GM23338 (cell line): ENCODE data around the gene SYTL1. TPM values are rescaled to one million over a fixed set of nuclear protein-coding genes. Genes with fewer than 3 reads are reported as not detected.

ENCODE experiments used
- ATAC-seq: fragments of 200-7000 bp; cut with Tn5 transposase; 3 replicates; pipeline ENCODE4 v1.9.1; 2020
- DNase-seq: peaks from one replicate; pipeline ENCODE4 v3.0.0-alpha.2; 2015; ENCODE audit warnings: low spot score
- H2AFZ ChIP-seq: fragments of 200-600 bp; sonication (generic); 2 replicates; pipeline ENCODE4 v1.8.0; 2016; ENCODE audit warnings: antibody characterized with exemption, mild to moderate bottlenecking, moderate library complexity
- H3F3A ChIP-seq: fragments of 200-600 bp; sonication (generic); replicated peaks from 2 replicates; pipeline ENCODE4 v1.8.0; 2017; ENCODE audit warnings: antibody characterized with exemption, mixed run types, low read depth
- H3K27ac ChIP-seq: fragments of 200-600 bp; sonication (generic); 2 replicates; pipeline ENCODE4 v1.6.1; 2016; ENCODE audit warnings: low read depth
- H3K27me3 ChIP-seq: fragments of 200-600 bp; sonication (generic); 2 replicates; pipeline ENCODE4 v1.8.0; 2016; ENCODE audit warnings: mild to moderate bottlenecking, mixed run types, moderate library complexity; ENCODE audit not compliant: insufficient read depth
- H3K36me3 ChIP-seq: fragments of 200-600 bp; sonication (generic); 2 replicates; pipeline ENCODE4 v1.8.0; 2016; ENCODE audit warnings: mild to moderate bottlenecking; ENCODE audit not compliant: insufficient read depth
- H3K4me1 ChIP-seq: fragments of 200-600 bp; sonication (generic); 2 replicates; pipeline ENCODE4 v1.8.0; 2016; ENCODE audit warnings: mild to moderate bottlenecking, moderate library complexity; ENCODE audit not compliant: insufficient read depth
- H3K4me2 ChIP-seq: fragments of 200-600 bp; sonication (generic); 2 replicates; pipeline ENCODE4 v1.7.1; 2017; ENCODE audit warnings: mixed run types
- H3K4me3 ChIP-seq: fragments of 200-600 bp; sonication (generic); 2 replicates; pipeline ENCODE4 v1.6.1; 2016; ENCODE audit warnings: mixed run types
- H3K79me2 ChIP-seq: fragments of 200-600 bp; sonication (generic); replicated peaks from 2 replicates; pipeline ENCODE4 v1.8.0; 2017; ENCODE audit warnings: mild to moderate bottlenecking; ENCODE audit not compliant: insufficient read depth
- H3K9me2 ChIP-seq: fragments of 200-600 bp; sonication (generic); 2 replicates; pipeline ENCODE4 v1.8.0; 2017; ENCODE audit not compliant: insufficient read depth
- H4K20me1 ChIP-seq: fragments of 200-600 bp; sonication (generic); replicated peaks from 2 replicates; pipeline ENCODE4 v1.8.0; 2017; ENCODE audit warnings: mild to moderate bottlenecking; ENCODE audit not compliant: insufficient read depth
- H3K27ac Mint-ChIP-seq: 2 replicates; pipeline ENCODE4 v1.8.0; 2020; ENCODE audit warnings: inconsistent platforms, mild to moderate bottlenecking, moderate library complexity, mixed read lengths
- H3K27me3 Mint-ChIP-seq: 3 replicates; pipeline ENCODE4 v1.8.0; 2022; ENCODE audit warnings: low read depth, mild to moderate bottlenecking, moderate library complexity, mixed read lengths, inconsistent platforms; ENCODE audit not compliant: insufficient read depth, poor library complexity
- H3K36me3 Mint-ChIP-seq: 3 replicates; pipeline ENCODE4 v1.8.0; 2021; ENCODE audit warnings: low read depth, mild to moderate bottlenecking, inconsistent platforms, moderate library complexity, mixed read lengths
- H3K4me1 Mint-ChIP-seq: 3 replicates; pipeline ENCODE4 v1.8.0; 2020; ENCODE audit warnings: mild to moderate bottlenecking, inconsistent platforms, mixed read lengths
- H3K4me3 Mint-ChIP-seq: 3 replicates; pipeline ENCODE4 v1.8.0; 2021; ENCODE audit warnings: moderate library complexity, mild to moderate bottlenecking, inconsistent platforms, mixed read lengths
- H3K9me3 Mint-ChIP-seq: 3 replicates; pipeline ENCODE4 v1.8.0; 2020; ENCODE audit warnings: moderate library complexity, mild to moderate bottlenecking, inconsistent platforms, mixed read lengths
- CTCF ChIP-seq, 2 experiments: fragments of 200-600 bp in 1 of 2; sonication (generic) in 1 of 2; conservative IDR thresholded peaks; 2 replicates each; pipeline versions ENCODE4 v1.5.1 to v1.6.1; 2016 to 2017; ENCODE audit warnings: antibody characterized with exemption in 2 of 2, low read depth in 2 of 2, mild to moderate bottlenecking in 2 of 2, moderate library complexity in 1 of 2
- ETS1 ChIP-seq: IDR thresholded peaks from 2 replicates; pipeline ENCODE4 v1.6.1; 2016; ENCODE audit warnings: antibody characterized with exemption
- EZH2 ChIP-seq: fragments of 200-600 bp; sonication (generic); IDR thresholded peaks from one replicate; pipeline ENCODE4 v1.8.0; 2017; ENCODE audit warnings: antibody characterized with exemption, mild to moderate bottlenecking, low read depth; ENCODE audit not compliant: unreplicated experiment
- EZH2phosphoT487 ChIP-seq: fragments of 200-600 bp; sonication (generic); IDR thresholded peaks from one replicate; pipeline ENCODE4 v1.8.1; 2018; ENCODE audit warnings: antibody characterized with exemption; ENCODE audit not compliant: unreplicated experiment
- JUNB ChIP-seq: IDR thresholded peaks from one replicate; pipeline ENCODE4 v1.6.1; 2016; ENCODE audit warnings: antibody characterized with exemption; ENCODE audit not compliant: unreplicated experiment
- NANOG ChIP-seq: IDR thresholded peaks from 2 replicates; pipeline ENCODE4 v1.6.1; 2016; ENCODE audit warnings: antibody characterized with exemption, borderline replicate concordance
- POLR2AphosphoS5 ChIP-seq: IDR thresholded peaks from 2 replicates; pipeline ENCODE4 v1.6.1; 2016; ENCODE audit warnings: antibody characterized with exemption, low read depth
- STAT1 ChIP-seq: IDR thresholded peaks from one replicate; pipeline ENCODE4 v1.6.1; 2016; ENCODE audit warnings: antibody characterized with exemption; ENCODE audit not compliant: unreplicated experiment
- ZNF331 ChIP-seq: fragments of 250-450 bp; sonication (Bioruptor Pico); IDR thresholded peaks from 2 replicates; pipeline ENCODE4 v1.5.0; 2020; ENCODE audit warnings: low read depth, mild to moderate bottlenecking, moderate library complexity
- polyA plus RNA-seq: library from polyadenylated mRNA; unstranded; fragments of >200 nt; fragmentation: Nextera tagmentation; extraction: Ambion mirVana; gene quantifications from 2 replicates; pipeline ENCODE4 v1.2.1, GENCODE V29; 2016
- total RNA-seq: library from RNA; depleted of rRNA; stranded (reverse); fragments of >200 nt; shearing (Covaris generic); gene quantifications from 2 replicates; pipeline ENCODE4 v1.2.3, GENCODE V29; 2014
- TF ChIP-seq, protein P1 (sequence below): fragments of 250-450 bp; sonication (Bioruptor Pico); IDR thresholded peaks from 2 replicates; pipeline ENCODE4 v1.5.0; 2020; ENCODE audit warnings: mild to moderate bottlenecking, moderate library complexity

Gene SYTL1
- total and polyA plus RNA-seq, 2 experiments from 2014 or later, result 4.9 to 12.3 TPM

DNA sequence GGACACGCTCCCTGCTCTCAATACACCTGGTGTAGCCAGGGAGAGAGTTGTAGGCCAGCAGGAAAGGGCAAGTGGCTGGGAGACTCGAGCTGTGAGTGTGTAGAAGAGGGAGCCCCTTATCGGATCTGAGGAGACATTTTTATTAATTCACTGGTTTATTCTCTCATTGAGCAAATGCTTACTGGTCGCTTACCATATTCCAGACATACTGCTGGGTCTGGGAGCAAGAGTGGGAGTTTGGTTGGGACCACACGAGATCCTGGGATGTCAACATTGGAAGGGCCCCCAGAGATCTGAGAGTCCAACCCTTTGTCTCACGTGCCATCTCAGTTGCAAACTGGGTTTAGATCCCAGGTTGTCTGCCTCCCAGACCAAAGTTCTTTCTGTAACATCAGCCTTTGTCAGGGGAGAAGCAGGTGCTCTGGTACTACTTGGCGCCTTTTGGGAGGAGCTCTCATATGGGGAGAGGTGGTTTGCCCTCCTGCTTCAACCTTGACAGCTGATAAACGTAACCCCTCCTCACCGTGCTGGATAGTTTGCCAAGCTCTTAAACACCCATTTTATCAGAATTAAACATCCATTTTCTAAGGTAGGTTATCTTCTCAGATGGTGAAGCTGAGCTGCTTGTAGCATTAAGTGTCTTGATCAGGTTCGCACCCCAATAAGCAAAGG lies 19.1 kb upstream of the SYTL1 start:
- H3F3A ChIP-seq, result peaks cover 13% of the 10 kb centered on the region; the same call in 1 of the 2 replicates
- H3K27ac ChIP-seq, result peak overlapping the region; percentile 93
- peaks cover 53% of the 10 kb centered on the region for H3K79me2 ChIP-seq
- peaks cover 13% of the 10 kb centered on the region for H4K20me1 ChIP-seq
- DNase-seq (no peak), ATAC-seq (no peak)
- peak overlapping the region; percentile 99 for H3K4me3 Mint-ChIP-seq
- peak overlapping the region; percentile 95 for H3K4me2 ChIP-seq
- H3K27me3 Mint-ChIP-seq, result peaks cover 7% of the 10 kb centered on the region
- no peaks in the 10 kb centered on the region for H3K9me2 ChIP-seq
- H3K4me1 ChIP-seq, result peaks cover 11% of the 10 kb centered on the region; the same call in 1 of the 2 replicates
- H3K9me3 Mint-ChIP-seq, result no peaks in the 10 kb centered on the region
- no peak for TF ChIP-seq STAT1
- no peak for TF ChIP-seq EZH2phosphoT487
- TF ChIP-seq ZNF331, result no peak
- no peak for TF ChIP-seq CTCF (conservative IDR thresholded peaks at IDR 0.05; ENCODE audit: low read depth in 2 of 2)
- no peak for TF ChIP-seq POLR2AphosphoS5
- no peak for TF ChIP-seq EZH2
- TF ChIP-seq ETS1, result no peak
- TF ChIP-seq NANOG, result no peak
- TF ChIP-seq, protein P1, sequence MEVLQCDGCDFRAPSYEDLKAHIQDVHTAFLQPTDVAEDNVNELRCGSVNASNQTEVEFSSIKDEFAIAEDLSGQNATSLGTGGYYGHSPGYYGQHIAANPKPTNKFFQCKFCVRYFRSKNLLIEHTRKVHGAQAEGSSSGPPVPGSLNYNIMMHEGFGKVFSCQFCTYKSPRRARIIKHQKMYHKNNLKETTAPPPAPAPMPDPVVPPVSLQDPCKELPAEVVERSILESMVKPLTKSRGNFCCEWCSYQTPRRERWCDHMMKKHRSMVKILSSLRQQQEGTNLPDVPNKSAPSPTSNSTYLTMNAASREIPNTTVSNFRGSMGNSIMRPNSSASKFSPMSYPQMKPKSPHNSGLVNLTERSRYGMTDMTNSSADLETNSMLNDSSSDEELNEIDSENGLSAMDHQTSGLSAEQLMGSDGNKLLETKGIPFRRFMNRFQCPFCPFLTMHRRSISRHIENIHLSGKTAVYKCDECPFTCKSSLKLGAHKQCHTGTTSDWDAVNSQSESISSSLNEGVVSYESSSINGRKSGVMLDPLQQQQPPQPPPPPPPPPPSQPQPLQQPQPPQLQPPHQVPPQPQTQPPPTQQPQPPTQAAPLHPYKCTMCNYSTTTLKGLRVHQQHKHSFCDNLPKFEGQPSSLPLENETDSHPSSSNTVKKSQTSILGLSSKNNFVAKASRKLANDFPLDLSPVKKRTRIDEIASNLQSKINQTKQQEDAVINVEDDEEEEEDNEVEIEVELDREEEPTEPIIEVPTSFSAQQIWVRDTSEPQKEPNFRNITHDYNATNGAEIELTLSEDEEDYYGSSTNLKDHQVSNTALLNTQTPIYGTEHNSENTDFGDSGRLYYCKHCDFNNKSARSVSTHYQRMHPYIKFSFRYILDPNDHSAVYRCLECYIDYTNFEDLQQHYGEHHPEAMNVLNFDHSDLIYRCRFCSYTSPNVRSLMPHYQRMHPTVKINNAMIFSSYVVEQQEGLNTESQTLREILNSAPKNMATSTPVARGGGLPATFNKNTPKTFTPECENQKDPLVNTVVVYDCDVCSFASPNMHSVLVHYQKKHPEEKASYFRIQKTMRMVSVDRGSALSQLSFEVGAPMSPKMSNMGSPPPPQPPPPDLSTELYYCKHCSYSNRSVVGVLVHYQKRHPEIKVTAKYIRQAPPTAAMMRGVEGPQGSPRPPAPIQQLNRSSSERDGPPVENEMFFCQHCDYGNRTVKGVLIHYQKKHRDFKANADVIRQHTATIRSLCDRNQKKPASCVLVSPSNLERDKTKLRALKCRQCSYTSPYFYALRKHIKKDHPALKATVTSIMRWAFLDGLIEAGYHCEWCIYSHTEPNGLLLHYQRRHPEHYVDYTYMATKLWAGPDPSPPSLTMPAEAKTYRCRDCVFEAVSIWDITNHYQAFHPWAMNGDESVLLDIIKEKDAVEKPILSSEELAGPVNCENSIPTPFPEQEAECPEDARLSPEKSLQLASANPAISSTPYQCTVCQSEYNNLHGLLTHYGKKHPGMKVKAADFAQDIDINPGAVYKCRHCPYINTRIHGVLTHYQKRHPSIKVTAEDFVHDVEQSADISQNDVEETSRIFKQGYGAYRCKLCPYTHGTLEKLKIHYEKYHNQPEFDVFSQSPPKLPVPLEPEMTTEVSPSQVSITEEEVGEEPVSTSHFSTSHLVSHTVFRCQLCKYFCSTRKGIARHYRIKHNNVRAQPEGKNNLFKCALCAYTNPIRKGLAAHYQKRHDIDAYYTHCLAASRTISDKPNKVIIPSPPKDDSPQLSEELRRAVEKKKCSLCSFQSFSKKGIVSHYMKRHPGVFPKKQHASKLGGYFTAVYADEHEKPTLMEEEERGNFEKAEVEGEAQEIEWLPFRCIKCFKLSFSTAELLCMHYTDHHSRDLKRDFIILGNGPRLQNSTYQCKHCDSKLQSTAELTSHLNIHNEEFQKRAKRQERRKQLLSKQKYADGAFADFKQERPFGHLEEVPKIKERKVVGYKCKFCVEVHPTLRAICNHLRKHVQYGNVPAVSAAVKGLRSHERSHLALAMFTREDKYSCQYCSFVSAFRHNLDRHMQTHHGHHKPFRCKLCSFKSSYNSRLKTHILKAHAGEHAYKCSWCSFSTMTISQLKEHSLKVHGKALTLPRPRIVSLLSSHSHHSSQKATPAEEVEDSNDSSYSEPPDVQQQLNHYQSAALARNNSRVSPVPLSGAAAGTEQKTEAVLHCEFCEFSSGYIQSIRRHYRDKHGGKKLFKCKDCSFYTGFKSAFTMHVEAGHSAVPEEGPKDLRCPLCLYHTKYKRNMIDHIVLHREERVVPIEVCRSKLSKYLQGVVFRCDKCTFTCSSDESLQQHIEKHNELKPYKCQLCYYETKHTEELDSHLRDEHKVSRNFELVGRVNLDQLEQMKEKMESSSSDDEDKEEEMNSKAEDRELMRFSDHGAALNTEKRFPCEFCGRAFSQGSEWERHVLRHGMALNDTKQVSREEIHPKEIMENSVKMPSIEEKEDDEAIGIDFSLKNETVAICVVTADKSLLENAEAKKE, result no peak
- TF ChIP-seq JUNB, result no peak
- H3K4me3 ChIP-seq, result peak overlapping the region; percentile 99
- H2AFZ ChIP-seq, result peak overlapping the region; percentile 97
- peaks cover 26% of the 10 kb centered on the region for H3K36me3 Mint-ChIP-seq
- H3K27ac Mint-ChIP-seq, result peak overlapping the region; percentile 99
- no peaks in the 10 kb centered on the region for H3K36me3 ChIP-seq
- H3K4me1 Mint-ChIP-seq, result peaks cover 7% of the 10 kb centered on the region; the same call in 2 of the 3 replicates
- no peaks in the 10 kb centered on the region for H3K27me3 ChIP-seq
